Lung (tissue), 12 donors: ENCODE data around the gene HLA-DOA. TPM values are rescaled to one million over a fixed set of nuclear protein-coding genes. Genes with fewer than 3 reads are reported as not detected.

Source experiments
- ATAC-seq: fragments of 200-7000 bp; cut with Tn5 transposase; one replicate; pipeline ENCODE4 v1.9.1; 2020; ENCODE audit warnings: moderate number of reproducible peaks; ENCODE audit not compliant: insufficient read depth, low FRiP score
- DNase-seq, 3 donors: peaks; one replicate each; pipeline ENCODE4 v3.0.0-alpha.2; 2013 to 2017
- H3K27ac ChIP-seq, 2 donors: one replicate each; pipeline ENCODE4 v1.5.1; 2013; ENCODE audit warnings: mild to moderate bottlenecking in 2 of 2, moderate library complexity in 2 of 2, control low read depth in 1 of 2, inconsistent platforms in 1 of 2, low read depth in 1 of 2, low read length in 1 of 2
- H3K27me3 ChIP-seq, 3 donors: one replicate each; pipeline ENCODE4 v1.5.1; 2013; ENCODE audit warnings: low read length in 2 of 3; ENCODE audit not compliant: control insufficient read depth in 3 of 3, insufficient read depth in 3 of 3
- H3K36me3 ChIP-seq, 4 donors: one replicate each; pipeline ENCODE4 v1.5.1; 2013; ENCODE audit warnings: low read length in 4 of 4, mild to moderate bottlenecking in 1 of 4, moderate library complexity in 1 of 4; ENCODE audit not compliant: control insufficient read depth in 4 of 4, insufficient read depth in 4 of 4
- H3K4me1 ChIP-seq, 5 donors: one replicate each; pipeline ENCODE4 v1.5.1; 2013; ENCODE audit warnings: low read length in 5 of 5, mild to moderate bottlenecking in 2 of 5, moderate library complexity in 1 of 5; ENCODE audit not compliant: control insufficient read depth in 5 of 5, insufficient read depth in 5 of 5
- H3K4me3 ChIP-seq: one replicate; pipeline ENCODE4 v1.5.1; 2013; ENCODE audit warnings: mild to moderate bottlenecking, control low read depth, moderate library complexity
- H3K9ac ChIP-seq, 2 donors: one replicate each; pipeline ENCODE4 v1.5.1; 2013; ENCODE audit warnings: low read length in 2 of 2, control low read depth in 1 of 2; ENCODE audit not compliant: insufficient read depth in 1 of 2
- H3K9me3 ChIP-seq, 4 donors: one replicate each; pipeline ENCODE4 v1.5.1; 2013; ENCODE audit warnings: low read length in 3 of 4, mild to moderate bottlenecking in 1 of 4, moderate library complexity in 1 of 4; ENCODE audit not compliant: control insufficient read depth in 4 of 4, insufficient read depth in 3 of 4
- WGBS, 2 donors: extraction: QIAGEN DNeasy Blood & Tissue Kit; methylation state at CpG; one replicate each; pipeline ENCODE4 v1.1.7; 2013; 5-methylcytosine and 5-hydroxymethylcytosine counted together
- polyA plus RNA-seq, 2 donors: library from polyadenylated mRNA; stranded (reverse); fragments of 200-250 nt; gene quantifications; one replicate each; pipeline ENCODE4 v1.2.1, GENCODE V29; 2013
- total RNA-seq, 2 donors: library from RNA; depleted of rRNA in 1 of 2; stranded (reverse); fragments of >200 nt in 1 of 2; gene quantifications; one replicate each; pipeline ENCODE4 v1.2.1, GENCODE V29; 2014 to 2021
- TF ChIP-seq, protein P1 (sequence below): IDR thresholded peaks from 2 replicates; pipeline ENCODE4 v1.5.1; 2012; ENCODE audit warnings: mild to moderate bottlenecking; ENCODE audit errors: control extremely low read depth, extremely low read depth
- donor health status: control.
- donor health status: control.
- donor health status: Bipolar disorder and iron deficiency.
- donor health status: healthy.
- donor health status: DM: yes; HTN: yes; CAD: no.

The HLA-DOA gene
- total and polyA plus RNA-seq, 4 donors = 4.6 to 26.4 (median 16.8) TPM

- DNase-seq (no peak), ATAC-seq (no peak)
- Histone ChIP-seq H3K36me3 (no peaks in the 10 kb centered on the region), H3K27me3 (peaks cover 0 to 3% (median 3%) of the 10 kb centered on the region in 3 donors), H3K9ac (no peak overlapping the region), H3K27ac (peak overlapping the region in 1 of 2 donors; percentile 81), H3K9me3 (no peaks in the 10 kb centered on the region), H3K4me3 (no peak overlapping the region), H3K4me1 (peaks cover 0 to 9% (median 4%) of the 10 kb centered on the region in 5 donors)
- TF ChIP-seq, protein P1, sequence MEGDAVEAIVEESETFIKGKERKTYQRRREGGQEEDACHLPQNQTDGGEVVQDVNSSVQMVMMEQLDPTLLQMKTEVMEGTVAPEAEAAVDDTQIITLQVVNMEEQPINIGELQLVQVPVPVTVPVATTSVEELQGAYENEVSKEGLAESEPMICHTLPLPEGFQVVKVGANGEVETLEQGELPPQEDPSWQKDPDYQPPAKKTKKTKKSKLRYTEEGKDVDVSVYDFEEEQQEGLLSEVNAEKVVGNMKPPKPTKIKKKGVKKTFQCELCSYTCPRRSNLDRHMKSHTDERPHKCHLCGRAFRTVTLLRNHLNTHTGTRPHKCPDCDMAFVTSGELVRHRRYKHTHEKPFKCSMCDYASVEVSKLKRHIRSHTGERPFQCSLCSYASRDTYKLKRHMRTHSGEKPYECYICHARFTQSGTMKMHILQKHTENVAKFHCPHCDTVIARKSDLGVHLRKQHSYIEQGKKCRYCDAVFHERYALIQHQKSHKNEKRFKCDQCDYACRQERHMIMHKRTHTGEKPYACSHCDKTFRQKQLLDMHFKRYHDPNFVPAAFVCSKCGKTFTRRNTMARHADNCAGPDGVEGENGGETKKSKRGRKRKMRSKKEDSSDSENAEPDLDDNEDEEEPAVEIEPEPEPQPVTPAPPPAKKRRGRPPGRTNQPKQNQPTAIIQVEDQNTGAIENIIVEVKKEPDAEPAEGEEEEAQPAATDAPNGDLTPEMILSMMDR = no peak
Observed at GRCh38 chr6:33018418-33018817, 9.0 kb upstream of the HLA-DOA start.

- Histone ChIP-seq H3K9ac (no peak overlapping the region), H3K27ac (peak overlapping the region; percentile 41 to 81), H3K27me3 (peaks cover 0 to 4% (median 3%) of the 10 kb centered on the region in 3 donors), H3K36me3 (no peaks in the 10 kb centered on the region), H3K9me3 (no peaks in the 10 kb centered on the region), H3K4me1 (peaks cover 0 to 9% (median 4%) of the 10 kb centered on the region in 5 donors), H3K4me3 (no peak overlapping the region)
- TF ChIP-seq, protein P1 = no peak
- DNase-seq = no peak
- ATAC-seq = no peak
- WGBS, 2 donors = 68 to 69% methylated on average over 3 of the region's 3 CpGs
Observed at GRCh38 chr6:33017694-33018353, 8.4 kb upstream of the HLA-DOA start.

DNA sequence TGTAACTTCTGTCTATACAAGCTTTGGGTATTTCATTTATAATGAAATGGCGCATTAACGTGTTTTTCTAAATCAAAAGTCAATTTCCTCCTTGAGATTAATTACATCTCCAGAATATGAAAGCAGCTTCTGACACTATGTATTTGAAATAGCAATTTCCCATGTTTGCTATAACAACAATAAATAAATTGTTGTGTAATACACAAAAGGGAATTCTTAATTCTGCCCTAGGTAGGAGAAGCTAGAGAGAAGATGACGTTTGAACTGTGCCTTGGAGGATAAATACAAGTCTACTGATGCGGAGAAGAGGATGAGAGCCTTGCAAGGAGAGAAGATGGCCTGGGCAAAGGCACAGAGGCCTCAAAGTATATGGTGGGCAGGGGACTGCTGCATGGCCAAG lies 7.6 kb upstream of the HLA-DOA start:
- no peak for DNase-seq
- H3K27me3 ChIP-seq = peaks cover 0 to 4% (median 3%) of the 10 kb centered on the region in 3 donors
- TF ChIP-seq, protein P1 = no peak
- H3K9me3 ChIP-seq = no peaks in the 10 kb centered on the region
- H3K4me3 ChIP-seq = no peak overlapping the region
- no peak for ATAC-seq
- H3K4me1 ChIP-seq = peaks cover 0 to 9% (median 4%) of the 10 kb centered on the region in 5 donors
- H3K27ac ChIP-seq = peak overlapping the region in 1 of 2 donors; percentile 26
- no peaks in the 10 kb centered on the region for H3K36me3 ChIP-seq
- H3K9ac ChIP-seq = no peak overlapping the region
- WGBS, 2 donors = 63 to 67% methylated on average over 4 of the region's 4 CpGs
